ELF-1 (cell line): ENCODE measurements around the gene POLA1.

Experiments used
- DNase-seq: peaks from one replicate; pipeline ENCODE4 v3.0.0-alpha.2; 2016; ENCODE audit warnings: low read depth, low spot score

The POLA1 gene

DNA sequence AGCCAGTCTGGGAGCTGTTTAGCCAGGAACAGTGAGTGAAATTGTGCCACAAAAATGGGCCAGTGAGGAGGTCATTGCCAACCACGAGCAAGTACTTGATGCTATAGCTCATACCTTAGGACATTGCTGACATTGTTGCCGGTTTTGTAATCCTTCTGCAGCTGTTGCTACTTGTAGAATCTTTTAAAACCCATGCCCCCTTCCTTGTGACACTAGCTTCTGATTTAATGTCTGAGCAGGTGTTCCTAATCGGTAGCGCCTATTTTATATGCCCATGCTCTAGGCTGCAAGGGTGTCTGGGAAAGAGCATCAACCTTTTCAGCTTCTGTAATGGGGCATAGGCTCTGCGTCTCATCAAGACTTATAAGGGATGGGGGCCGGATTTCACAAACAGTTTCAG lies 2.6 kb downstream of the POLA1 start:
- no peak for DNase-seq

DNA sequence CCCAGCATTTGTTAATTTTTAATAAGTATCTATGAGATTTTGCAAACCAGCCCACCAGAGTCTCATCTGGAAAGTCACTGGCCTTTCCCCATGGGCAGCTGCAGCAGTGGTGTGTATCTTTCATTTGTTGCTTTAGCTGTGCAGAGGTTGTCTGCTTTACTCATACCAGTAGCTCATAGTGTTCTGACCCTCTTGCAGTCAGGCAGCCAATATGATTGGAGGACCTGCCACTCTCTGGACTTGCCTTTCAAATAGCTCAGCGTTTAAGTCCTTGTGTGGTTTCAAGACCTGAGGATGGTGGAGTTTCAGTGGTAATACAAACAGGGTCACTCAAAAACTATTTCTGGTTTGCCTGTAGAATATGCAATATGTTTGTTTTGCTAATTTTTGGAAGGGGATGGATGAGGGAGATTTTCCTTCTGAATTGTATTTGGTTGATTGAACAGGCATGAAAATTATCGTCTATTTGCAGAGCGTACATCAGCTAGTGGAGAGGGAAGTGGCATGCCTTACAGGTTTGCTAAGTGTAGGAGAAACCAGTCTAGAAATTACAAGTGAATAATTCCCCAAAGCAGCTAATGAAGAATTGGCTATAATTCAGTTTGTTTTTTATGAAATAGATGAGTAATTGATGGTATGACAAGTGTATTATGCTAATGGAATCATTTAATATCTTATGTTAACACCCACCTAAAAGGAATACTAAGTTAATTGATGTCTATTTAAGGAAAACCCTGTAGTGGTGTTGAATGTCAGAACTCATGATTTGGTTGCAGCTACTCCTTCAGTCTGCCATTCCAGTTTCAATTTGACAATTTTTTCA lies 8.9 kb downstream of the POLA1 start:
- DNase-seq: no peak

DNA sequence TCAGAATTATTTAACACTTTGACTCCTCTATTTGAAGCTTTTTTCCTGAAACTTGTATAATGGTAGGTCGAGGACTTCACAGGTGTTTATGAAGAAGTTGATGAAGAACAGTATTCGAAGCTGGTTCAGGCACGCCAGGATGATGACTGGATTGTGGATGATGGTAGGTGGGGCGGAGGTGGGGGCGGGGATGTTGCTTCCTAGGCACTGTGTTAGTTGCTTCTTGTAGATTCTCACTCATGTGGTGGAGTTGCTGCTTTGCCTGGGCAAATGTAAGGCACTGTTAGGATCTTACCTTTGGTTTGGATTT lies 9.4 kb downstream of the POLA1 start:
- DNase-seq: no peak

DNA sequence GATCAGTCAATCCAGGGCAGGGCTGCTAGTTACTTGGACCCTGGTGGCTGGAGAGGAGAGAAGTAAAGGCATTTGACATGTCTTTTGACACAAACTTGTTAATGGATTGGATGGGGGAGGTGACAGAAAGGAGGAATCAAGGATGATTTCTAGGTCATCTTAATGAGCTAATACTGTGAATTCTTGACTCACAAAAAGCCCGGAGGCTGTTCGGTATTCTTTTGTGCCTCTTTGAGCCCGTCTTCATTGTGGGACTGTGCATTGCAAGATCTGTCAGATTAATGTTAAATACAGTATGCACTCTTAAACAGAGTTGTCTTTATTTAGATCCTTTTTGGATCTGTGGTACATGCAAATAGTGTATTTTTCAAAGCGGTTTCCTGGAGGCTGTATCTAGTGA lies 25.1 kb downstream of the POLA1 start:
- DNase-seq: no peak

DNA sequence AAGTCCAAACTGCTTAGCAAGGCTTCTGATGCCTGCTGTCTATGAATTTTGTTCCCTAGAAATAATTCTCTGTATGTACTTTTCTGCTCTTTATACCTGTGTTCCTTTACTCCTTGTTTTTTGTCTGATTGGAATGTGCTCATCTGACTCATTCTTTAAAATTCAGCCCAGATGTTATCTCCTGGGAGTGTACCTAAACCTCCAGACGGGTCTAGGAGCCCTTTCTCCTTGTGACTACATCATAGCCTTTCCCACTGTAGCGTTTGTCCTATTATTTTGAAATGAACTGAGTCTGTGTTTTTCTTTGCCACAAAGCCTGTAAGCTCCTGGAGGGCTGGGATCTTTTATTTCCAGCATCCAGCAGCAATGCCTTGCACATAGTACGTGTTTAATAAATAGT lies 26.3 kb downstream of the POLA1 start:
- DNase-seq: no peak

DNA sequence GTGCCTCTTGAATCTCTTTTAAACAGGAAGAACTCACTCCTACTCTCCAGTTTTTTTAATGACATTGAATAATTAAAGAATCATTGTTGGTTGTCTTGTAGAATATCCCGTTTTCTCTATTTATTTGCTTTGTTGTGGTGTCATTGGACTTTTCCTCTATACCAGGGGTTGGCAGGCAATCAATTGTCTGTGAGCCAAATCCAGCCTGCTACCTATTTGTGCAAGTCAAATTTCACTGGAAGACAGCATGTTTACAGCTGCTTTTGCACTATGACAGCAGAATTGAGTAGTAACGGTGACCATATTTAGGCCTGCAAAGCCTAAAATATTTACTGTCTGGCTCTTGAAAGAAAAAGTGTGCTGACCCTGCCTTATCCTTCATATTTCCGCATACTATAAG lies 34.8 kb downstream of the POLA1 start:
- DNase-seq: no peak

DNA sequence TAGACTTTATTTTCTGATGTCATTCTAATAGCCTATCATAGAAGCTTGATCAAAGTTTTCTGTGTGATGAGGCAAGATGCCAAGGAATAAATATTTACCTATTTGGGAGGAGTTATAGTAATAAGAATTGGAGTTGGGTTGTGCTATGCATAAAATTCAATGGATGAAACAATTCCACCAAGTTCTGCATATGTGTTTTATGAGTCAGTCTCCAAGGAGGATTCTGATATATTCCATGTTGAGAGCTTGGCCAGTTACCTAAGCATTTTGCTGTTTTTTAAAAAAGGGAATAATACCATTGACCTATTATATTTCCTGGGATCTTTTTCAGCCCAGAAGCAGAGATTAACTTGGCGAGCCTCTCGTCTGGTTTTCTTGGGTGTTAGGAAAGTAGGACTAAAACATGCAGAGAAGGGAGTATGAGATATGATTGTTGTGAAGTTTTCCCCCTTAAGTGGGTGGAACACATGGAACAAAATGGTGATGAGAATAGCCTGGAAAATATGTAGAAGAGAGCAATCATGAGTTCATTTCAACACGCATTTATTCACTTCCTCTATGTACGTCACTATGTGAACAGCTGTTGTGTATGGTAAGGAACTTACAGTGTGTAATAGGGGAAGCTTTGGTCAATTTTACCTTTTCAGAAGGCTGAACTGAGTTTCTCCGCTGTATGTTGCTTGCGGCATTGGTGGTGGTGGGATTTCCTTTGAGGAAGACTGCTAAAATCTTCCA lies 39.2 kb downstream of the POLA1 start:
- no peak for DNase-seq

DNA sequence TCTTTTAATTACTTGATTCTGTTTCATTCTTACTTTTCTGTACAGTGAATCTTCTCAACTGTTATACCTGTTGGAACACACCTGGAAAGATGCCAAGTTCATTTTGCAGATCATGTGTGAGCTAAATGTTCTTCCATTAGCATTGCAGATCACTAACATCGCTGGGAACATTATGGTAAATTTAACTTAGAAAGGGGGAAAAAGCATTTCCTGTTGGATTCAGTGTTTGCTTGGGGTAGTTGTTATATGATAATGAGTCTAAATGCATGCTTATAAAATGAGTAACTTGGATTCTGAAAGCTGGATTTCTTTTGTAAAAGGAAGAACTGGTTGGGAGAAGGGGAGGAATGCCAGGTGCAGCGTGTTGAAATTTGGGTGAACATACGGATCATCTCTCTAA lies 47.6 kb downstream of the POLA1 start:
- no peak for DNase-seq

DNA sequence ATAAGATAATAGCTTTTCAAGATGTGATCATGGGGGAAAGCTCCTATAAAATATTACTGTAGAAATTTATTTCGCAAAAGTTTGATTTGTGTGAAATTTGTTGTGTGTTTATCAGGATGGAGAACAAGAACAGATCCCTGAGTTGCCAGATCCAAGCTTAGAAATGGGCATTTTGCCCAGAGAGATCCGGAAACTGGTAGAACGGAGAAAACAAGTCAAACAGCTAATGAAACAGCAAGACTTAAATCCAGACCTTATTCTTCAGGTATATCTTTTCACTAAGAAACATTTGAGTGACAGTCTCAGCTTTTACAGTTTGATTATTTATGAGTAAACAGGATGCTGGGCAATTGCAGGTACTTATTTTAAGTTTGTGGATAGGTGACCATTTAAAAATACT lies 54.5 kb downstream of the POLA1 start:
- DNase-seq: no peak

DNA sequence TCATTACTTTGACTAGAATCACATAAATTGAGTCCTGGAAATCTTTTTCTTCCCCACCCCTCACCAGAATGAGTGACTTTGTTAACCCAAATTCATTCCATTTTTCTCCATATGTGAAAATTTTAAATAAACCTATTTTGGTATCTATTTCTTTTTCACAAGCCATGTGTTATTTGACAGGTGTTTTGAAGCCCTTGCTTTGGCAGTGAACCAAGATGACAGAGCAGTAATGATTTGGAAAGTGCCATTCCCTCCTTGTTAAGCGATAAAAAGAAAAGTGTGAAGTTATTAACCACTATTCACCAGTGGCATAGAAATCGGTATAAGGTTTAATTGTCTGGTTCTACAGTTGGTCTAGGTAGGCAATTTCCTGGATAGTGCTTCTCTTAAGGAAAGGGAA lies 66.1 kb downstream of the POLA1 start:
- no peak for DNase-seq

DNA sequence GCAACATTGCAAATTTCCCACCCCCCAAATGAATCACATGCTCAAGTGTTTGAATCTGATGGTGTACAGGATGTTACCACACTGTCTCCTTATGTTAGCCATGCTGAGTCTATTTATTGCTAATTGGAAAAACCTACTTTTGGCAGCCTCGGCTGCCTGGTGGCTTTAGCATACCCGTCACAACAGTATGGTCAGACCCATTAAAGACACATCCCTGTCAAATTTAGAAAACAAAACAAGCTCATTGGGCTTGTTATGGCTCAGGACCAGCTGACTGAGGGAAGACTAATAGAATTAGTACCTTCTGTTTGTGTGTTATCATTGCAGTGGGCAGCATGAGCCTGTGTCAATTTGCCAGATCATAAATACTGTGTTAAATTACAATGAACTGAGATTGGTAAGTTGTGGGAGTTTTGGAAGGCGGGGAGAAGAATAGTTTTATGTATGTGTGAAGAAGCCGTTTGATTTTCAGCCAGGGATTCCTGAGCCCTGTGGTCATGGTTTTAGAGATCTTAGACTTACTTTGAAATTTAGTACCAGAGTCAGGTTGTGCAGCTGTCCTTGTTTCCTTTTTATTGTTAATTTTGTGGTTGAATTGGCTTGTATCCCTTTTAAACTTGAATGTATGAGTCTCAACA lies 66.8 kb downstream of the POLA1 start:
- DNase-seq: no peak

DNA sequence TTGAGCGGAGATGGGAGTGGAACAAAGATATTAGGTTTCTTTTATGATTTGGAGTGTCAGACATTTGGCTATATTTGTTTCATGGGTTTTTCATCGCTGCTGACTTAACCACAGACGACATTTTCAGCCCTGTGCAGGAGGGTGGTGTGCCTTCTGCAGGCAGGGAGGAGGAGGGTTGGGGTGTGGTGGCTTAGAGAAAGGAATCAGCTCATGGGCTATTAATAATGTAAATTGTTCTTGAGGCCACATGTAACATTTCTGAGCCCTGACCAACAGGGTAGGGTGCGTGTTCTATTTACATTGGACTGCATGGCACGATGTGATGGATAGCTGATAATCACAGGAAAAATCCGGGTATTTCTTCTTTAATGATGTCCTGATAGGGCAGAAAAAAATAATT lies 67.6 kb downstream of the POLA1 start:
- DNase-seq: no peak

DNA sequence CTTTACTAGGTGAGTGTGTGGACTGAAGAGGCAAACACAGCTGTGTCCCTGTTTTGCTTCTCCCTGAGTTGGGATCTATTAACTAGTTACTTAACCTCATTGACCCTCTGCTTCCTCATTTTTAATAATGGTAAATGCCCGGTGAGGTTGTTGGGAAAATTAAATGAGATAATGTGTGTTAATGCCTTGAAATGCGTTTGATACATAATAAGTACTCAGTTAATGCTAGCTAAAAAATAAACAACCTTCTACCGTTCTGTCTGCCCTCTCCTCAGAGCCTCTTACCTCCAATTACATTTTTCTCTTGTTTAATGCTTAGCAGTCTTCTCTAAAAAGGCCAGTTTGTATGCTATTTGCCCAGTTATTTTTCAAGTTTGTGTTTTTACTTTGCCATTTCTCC lies 70.3 kb downstream of the POLA1 start:
- DNase-seq: no peak

DNA sequence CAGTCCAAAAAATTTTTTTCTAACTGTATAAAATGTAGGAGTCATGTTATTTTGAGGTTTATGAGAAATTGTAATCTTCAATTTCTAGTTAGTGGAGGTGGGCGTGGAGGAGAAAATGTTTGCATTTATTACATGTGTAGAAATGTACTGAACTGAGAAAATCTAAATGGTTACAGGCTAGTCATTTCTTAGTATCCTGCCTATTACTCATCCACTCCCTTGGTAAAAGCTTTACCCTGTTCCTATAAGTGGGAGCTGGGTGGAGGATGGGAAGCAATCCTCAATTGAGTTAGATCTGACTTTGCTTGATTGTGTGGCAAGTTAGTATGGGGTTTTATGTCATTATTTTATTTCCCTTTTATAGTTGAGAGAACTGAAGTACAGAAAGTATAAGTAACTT lies 73.8 kb downstream of the POLA1 start:
- DNase-seq: no peak

DNA sequence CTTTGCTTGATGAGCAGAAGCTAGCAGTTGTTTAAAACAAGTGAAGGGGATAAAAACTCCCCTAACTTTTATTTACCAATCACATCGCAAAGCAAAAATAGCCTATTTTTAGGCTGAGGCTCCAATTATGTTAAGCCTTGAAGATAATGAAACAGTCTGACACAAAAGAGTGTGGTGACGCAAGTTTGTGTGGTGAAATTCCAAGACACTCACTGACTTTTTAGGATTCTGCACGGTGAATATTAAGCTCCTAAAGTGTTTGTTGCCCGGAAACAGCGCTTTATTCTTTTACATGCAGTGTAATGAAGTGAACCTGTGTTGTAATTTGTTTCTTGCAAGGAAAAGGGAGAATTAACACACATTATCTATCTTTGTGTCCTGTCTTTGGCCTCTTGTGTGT lies 74.8 kb downstream of the POLA1 start:
- no peak for DNase-seq

DNA sequence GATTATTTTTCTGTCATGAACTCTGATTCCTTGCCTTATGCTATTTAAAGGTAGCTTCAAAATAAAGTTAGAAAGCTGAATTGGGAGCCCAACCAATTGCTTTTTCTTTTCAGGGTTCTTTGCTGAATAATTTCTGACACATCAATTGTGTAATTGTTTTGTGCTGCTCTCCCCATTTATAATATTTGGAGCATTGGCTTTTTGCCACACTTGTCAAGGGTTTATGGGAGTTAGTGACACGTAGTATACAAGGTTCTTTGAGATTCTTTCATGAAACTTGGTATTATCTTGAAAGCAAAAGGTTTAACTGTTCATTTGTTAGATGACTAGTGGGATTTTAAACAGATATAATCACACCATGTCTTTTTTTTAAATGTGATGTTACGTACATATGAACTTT lies 80.9 kb downstream of the POLA1 start:
- no peak for DNase-seq

DNA sequence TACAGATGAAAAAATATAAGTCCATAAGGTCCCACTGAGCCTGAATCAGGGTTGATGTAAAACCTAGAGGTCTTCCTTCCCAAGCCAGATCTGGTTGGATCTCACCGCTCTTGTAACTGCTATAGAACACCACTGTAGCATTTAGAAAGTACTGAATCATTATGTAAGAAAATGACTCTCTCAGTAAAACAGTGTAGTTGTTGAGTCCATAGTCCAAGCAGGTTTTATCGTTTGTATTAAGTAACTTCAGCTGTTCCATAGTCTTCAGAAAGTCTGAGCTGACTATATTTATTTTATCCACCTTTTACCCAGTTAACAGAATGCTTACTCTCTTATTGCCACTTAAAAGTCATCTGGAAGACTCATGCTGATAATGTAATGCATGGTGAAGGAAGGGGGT lies 82.2 kb downstream of the POLA1 start:
- DNase-seq: no peak

DNA sequence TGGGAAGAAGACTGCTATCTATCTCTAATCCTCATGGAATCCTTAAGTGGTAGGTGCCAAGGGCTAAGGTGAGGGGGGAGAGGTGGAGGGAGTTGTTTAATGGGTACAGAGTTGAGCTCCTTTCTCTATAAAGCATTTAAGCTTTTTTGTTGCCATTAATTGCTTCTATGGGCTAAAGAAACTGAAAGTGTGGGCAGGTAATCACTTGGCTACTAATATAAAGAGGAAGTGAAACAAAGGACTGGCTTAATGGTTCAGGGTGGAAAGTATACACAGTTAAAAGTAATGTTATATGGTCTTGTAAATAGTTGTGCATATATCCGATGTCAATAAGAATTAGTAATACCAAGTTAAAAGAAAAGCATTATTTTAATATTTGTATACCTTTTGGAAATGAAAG lies 83.9 kb downstream of the POLA1 start:
- no peak for DNase-seq

DNA sequence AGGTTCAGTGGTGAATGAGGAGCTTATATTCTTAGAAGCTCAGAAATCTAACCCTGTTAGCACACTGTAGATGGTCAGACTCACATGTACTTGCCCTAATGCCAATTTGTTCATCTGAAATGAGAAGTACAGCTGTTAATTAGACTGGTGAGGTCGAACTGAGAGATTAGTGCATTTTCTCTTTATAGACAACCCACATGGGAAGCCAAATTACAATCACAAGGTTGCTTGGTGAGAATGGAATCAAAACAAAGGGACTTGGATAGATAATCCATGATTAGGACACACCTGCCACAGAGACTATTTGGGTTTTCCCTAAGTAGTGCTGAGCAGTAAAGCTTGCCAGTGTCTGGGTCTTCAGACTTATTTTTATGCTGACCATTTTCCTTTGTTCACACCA lies 88.3 kb downstream of the POLA1 start:
- no peak for DNase-seq

DNA sequence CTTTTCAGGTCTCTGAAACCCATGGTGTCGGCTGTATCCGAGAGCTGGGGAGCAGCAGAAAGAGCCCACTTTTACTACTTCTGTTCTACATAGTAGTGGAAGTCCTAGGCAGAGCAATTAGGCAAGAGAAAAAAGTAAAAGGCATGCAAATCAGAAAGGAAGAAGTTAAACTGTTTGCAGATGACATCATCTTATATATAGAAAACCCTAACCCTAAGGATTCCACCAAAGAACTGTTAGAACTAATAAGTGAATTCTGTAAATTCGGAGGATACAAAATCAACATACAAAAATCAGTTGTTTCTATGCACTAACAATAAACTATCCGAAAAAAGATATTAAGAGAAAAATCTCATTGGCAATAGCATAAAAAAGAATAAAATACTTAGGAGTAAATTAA lies 95.3 kb downstream of the POLA1 start:
- DNase-seq: no peak

DNA sequence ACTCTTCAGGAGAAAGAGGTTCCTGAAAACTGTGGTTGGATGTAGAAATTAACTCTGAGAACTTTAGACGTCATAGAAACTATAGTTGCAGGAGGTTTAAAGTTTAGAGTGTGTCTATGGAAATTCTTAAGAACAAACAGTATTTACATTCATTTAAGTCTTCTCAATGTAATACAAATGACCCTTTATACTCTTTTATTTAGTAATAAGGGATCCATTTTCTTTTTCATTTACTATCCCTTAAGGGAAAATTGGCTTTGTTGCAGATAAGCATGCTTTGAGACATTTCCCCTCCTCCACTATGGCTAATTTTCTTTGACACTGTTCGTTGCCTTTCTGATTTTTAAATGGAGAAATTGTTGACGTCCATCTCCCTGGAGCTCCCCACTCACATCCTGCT lies 96.4 kb downstream of the POLA1 start:
- DNase-seq: no peak

DNA sequence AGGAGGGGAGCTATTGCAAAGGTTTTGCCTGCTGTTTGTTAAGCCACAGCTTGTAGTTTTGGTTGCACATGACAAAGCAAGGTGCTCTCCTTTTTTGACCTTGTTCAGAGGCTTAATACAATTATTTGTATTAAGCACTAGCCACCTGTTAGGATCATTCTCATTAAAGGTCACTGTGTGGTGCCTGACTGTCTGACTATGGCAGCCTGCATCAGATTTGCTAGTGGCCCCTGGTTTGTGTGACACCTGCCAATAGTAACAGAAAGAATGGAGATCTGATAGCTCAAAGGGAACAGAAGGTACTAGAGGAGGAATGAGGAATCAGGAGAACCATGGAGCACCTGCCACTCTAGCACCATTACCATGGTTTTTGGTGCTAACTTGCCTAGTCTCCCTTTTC lies 102.5 kb downstream of the POLA1 start:
- no peak for DNase-seq

DNA sequence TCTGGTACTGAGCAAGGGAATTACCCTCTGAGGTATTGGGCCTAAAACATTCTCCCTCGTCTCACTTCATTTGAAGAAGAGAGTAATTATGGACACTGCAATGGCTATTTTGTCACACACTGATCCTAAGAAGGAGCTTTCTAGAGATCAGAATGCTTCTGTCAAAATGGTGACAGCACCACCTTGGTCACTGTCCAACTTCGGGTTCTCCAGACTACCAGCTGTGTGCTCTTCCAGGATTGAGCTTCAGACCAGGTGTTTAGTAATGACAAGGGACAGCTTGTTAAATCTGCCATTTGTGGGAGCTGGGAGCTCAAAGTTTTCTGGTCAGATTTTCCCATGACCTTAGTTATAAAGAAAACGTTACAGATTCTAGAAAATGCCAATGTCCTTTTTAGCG lies 105.4 kb downstream of the POLA1 start:
- no peak for DNase-seq
